HEK293T (cell line): ENCODE data around the gene GZF1.

Experiments
- CTCF ChIA-PET: fragments of 350-600 bp; formaldehyde crosslinking; extraction: SDS; loops from one replicate; lab custom pipeline; 2021; ENCODE audit warnings: antibody characterized with exemption, inconsistent platforms; lab: Yijun Ruan, JAX
- POLR2A ChIA-PET: fragments of 350-600 bp; formaldehyde crosslinking; extraction: SDS; loops from one replicate; lab custom pipeline; 2020; ENCODE audit warnings: antibody characterized with exemption, inconsistent platforms; lab: Yijun Ruan, JAX
- DNase-seq: peaks from one replicate; pipeline ENCODE4 v3.0.0; 2012; ENCODE audit warnings: mixed read lengths; ENCODE audit errors: extremely low spot score
- ARNT ChIP-seq: fragments of 450-650 bp; IDR thresholded peaks from 2 replicates; pipeline ENCODE4 v1.6.1; 2017; ENCODE audit warnings: mild to moderate bottlenecking
- BHLHE40 ChIP-seq: fragments of 450-650 bp; IDR thresholded peaks from 2 replicates; pipeline ENCODE4 v1.6.1; 2016; ENCODE audit warnings: mild to moderate bottlenecking, moderate library complexity, borderline replicate concordance
- CTBP1 ChIP-seq: fragments of 450-650 bp; IDR thresholded peaks from 2 replicates; pipeline ENCODE4 v1.6.1; 2016; ENCODE audit warnings: borderline replicate concordance
- ELF4 ChIP-seq: fragments of 450-650 bp; IDR thresholded peaks from 2 replicates; pipeline ENCODE4 v1.6.1; 2017; ENCODE audit warnings: antibody characterized with exemption
- FOXA1 ChIP-seq: fragments of 450-650 bp; IDR thresholded peaks from 2 replicates; pipeline ENCODE4 v1.6.1; 2016; ENCODE audit warnings: mild to moderate bottlenecking
- FOXK2 ChIP-seq: fragments of 450-650 bp; IDR thresholded peaks from 2 replicates; pipeline ENCODE4 v1.6.1; 2016; ENCODE audit warnings: mild to moderate bottlenecking
- FOXM1 ChIP-seq: fragments of 450-650 bp; IDR thresholded peaks from 2 replicates; pipeline ENCODE4 v1.6.1; 2017; ENCODE audit warnings: mild to moderate bottlenecking, borderline replicate concordance
- HDGF ChIP-seq: fragments of 450-650 bp; IDR thresholded peaks from 2 replicates; pipeline ENCODE4 v1.6.1; 2017; ENCODE audit warnings: antibody characterized with exemption, borderline replicate concordance
- L3MBTL2 ChIP-seq: fragments of 450-650 bp; conservative IDR thresholded peaks from 2 replicates; pipeline ENCODE4 v1.6.1; 2016; ENCODE audit warnings: mild to moderate bottlenecking
- LEF1 ChIP-seq: fragments of 450-650 bp; IDR thresholded peaks from 2 replicates; pipeline ENCODE4 v1.6.1; 2017; ENCODE audit warnings: mild to moderate bottlenecking, borderline replicate concordance
- NFRKB ChIP-seq: fragments of 450-650 bp; IDR thresholded peaks from 2 replicates; pipeline ENCODE4 v1.6.1; 2016; ENCODE audit warnings: mild to moderate bottlenecking, moderate library complexity
- SP1 ChIP-seq: fragments of 450-650 bp; IDR thresholded peaks from 2 replicates; pipeline ENCODE4 v1.6.1; 2017
- SUZ12 ChIP-seq: fragments of 450-650 bp; IDR thresholded peaks from 2 replicates; pipeline ENCODE4 v1.6.1; 2016; ENCODE audit warnings: mild to moderate bottlenecking
- TARDBP ChIP-seq: fragments of 450-650 bp; IDR thresholded peaks from 2 replicates; pipeline ENCODE4 v1.6.1; 2016
- ZNF384 ChIP-seq: fragments of 450-650 bp; IDR thresholded peaks from 2 replicates; pipeline ENCODE4 v1.6.1; 2016
- TF ChIP-seq, protein P1 (sequence below): fragments of 450-650 bp; IDR thresholded peaks from 2 replicates; pipeline ENCODE4 v1.6.1; 2016

GZF1 gene

GRCh38 chr20:23387118-23387443 is 25.1 kb downstream of the GZF1 start:
- TF ChIP-seq ELF4 (no peak), FOXK2 (no peak), L3MBTL2 (no peak), NFRKB (no peak), BHLHE40 (no peak), ARNT (no peak), SP1 (no peak), LEF1 (no peak), HDGF (no peak), TARDBP (no peak), FOXM1 (no peak), CTBP1 (no peak), FOXA1 (no peak)
- TF ChIP-seq, protein P1, sequence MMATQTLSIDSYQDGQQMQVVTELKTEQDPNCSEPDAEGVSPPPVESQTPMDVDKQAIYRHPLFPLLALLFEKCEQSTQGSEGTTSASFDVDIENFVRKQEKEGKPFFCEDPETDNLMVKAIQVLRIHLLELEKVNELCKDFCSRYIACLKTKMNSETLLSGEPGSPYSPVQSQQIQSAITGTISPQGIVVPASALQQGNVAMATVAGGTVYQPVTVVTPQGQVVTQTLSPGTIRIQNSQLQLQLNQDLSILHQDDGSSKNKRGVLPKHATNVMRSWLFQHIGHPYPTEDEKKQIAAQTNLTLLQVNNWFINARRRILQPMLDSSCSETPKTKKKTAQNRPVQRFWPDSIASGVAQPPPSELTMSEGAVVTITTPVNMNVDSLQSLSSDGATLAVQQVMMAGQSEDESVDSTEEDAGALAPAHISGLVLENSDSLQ = no peak
- POLR2A ChIA-PET = interaction anchor here (1.3 kb wide), 2 partner anchors 22 to 29 kb away, joined by 3 to 5 read pairs; no protein-coding TSS in a partner anchor
- DNase-seq = no peak
- CTCF ChIA-PET = no interaction called here

DNA sequence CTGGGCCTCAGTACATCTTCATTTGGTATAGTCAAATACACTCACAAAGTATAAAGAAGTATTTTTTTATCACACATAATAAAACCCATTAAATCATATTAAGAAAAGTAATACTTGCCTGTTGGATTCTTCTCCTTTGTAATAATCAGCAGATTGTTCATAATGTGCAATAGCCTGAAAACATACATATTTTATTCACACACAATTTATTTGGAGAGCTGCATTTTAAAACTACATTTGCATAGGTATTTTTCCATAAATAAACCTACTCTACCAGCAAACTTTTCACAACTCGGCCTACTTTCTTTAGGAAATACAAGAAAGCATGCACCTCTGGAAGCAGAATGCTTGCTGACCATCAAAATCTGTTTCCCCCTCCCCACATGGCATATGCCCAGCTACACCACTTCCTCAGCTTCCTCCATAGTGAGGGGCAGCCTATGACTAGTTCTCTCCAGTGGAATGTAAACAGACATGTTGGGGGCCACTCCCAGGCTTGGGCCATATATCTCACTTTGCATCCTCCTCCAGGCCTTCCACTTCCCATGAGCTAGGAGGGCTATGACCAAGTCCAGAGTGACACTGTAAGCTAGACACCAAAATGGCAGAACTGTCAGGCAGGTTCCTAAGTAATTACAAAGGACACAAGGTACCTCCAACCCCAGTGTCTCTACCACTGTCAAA is 28.3 kb downstream of the GZF1 start:
- no peak for DNase-seq
- CTCF ChIA-PET = interaction anchor here (0.8 to 1.1 kb wide), 2 partner anchors 9 to 52 kb away, joined by 3 to 4 read pairs; no protein-coding TSS in a partner anchor
- TF ChIP-seq CTBP1 (no peak), LEF1 (no peak), ARNT (no peak), ZNF384 (no peak), FOXA1 (no peak), SP1 (no peak), FOXM1 (no peak), NFRKB (no peak), SUZ12 (no peak)
- TF ChIP-seq, protein P1 = no peak
- POLR2A ChIA-PET = no interaction called here

- ChIA-PET CTCF (interaction anchor here (0.9 kb wide), 1 partner anchor 340 kb away, joined by 4 read pairs; no protein-coding TSS in a partner anchor), POLR2A (no interaction called here)
- no peak for DNase-seq
- TF ChIP-seq SP1 (no peak), L3MBTL2 (no peak), CTBP1 (no peak), ELF4 (no peak), TARDBP (no peak), FOXM1 (no peak), BHLHE40 (no peak)
Measured at GRCh38 chr20:23391707-23392310, 29.8 kb downstream of the GZF1 start.

DNA sequence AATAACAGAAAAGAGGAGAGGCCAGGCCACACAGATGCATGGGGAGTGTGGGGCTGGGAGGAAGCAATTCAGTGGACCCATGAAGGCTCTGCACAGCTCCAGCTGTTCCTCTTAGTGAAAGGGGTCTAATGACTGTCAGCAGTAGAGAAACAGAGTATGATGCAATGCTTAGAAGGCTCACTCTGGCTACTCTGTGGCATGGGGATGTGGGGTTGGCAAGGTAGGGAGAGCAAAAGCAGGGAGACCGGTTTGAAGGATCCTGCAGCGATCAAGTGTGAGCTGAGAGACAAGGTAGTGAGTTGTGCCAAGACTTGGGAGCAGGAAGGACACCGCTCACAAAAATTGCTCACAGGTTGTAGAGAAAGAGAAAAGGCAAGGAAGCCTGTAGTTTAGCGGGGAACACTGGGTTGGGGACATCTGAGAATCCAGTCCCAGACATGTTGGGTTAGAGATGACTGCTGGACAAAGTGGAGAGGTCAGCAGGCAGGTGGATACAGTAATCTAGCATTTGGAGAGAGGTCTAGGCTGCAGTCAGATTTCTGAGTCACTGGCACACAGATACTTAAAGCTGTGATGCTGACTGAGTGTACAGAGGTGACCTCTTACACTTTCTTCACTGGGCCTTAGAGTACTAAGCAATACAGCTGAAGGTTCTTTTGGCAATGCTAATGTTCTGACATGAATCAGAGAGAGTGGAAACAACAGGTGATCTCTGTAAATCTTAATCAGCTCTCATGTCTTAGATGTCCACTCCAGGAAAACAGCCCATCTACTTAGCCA is 32.2 kb downstream of the GZF1 start:
- POLR2A ChIA-PET = interaction anchor here (1.2 kb wide), 1 partner anchor 45 kb away, joined by 4 read pairs; no protein-coding TSS in a partner anchor
- CTCF ChIA-PET = no interaction called here
- TF ChIP-seq NFRKB (no peak), SP1 (no peak), FOXM1 (no peak), FOXA1 (no peak), HDGF (no peak), BHLHE40 (no peak), CTBP1 (no peak), L3MBTL2 (no peak), LEF1 (no peak), ARNT (no peak), FOXK2 (no peak), ZNF384 (no peak), SUZ12 (no peak), TARDBP (no peak), ELF4 (no peak)
- TF ChIP-seq, protein P1 = no peak
- DNase-seq = no peak

DNA sequence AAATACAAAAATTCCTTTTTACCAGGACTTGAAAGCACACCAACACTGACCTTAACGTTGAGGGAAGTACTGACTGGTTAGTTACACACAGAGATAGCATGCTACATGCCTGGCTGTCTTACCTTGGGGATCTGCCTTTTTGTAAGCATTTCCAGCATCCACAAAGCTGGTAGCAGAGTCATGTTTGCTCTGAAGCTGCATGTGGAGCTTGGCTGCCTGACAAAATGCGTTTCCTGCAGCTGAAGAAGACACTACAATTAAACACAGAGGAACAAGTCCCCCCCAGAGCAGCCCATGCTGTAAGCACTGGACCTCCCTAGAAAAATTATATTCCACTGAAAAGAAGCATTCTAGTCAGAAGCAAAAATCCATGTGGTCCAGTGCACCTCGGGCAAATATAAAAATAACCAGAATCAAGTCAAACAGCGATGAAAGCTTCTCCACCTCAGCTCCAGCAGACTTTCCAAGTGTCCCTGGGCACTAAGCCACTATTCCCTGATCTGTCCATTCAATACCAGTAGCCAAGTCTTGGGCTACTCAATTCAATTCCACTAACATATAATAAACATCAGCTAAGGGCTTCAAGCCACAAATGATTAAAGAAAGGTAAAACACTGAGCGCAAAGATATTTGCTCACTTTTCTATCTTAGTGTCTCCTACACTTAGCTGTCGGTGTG is 35.1 kb downstream of the GZF1 start:
- POLR2A ChIA-PET = no interaction called here
- CTCF ChIA-PET = no interaction called here
- no peak for TF ChIP-seq LEF1
- TF ChIP-seq L3MBTL2 = no peak
- TF ChIP-seq, protein P1 = no peak
- TF ChIP-seq FOXK2 = no peak
- no peak for TF ChIP-seq SUZ12
- no peak for TF ChIP-seq ZNF384
- no peak for TF ChIP-seq NFRKB
- TF ChIP-seq FOXA1 = no peak
- no peak for TF ChIP-seq HDGF
- TF ChIP-seq TARDBP = no peak
- TF ChIP-seq CTBP1 = no peak
- no peak for TF ChIP-seq FOXM1
- no peak for DNase-seq
